Stimulated activated CD4-positive, alpha-beta T cell treated with anti-CD3 and anti-CD28 coated beads, Interleukin-4, amount 100 ng/mL, for 4 hours (primary cell): ENCODE data around the gene KDM1B.
"Not testable (repeated sequence)": the region's sequence is repeated elsewhere in the genome, so short reads cannot be mapped to it uniquely, and the experiment has no call there.

Experiments used
- DNase-seq, 2 experiments: peaks; one replicate each; pipeline ENCODE4 v3.0.0-alpha.2; 2020

KDM1B gene

DNA sequence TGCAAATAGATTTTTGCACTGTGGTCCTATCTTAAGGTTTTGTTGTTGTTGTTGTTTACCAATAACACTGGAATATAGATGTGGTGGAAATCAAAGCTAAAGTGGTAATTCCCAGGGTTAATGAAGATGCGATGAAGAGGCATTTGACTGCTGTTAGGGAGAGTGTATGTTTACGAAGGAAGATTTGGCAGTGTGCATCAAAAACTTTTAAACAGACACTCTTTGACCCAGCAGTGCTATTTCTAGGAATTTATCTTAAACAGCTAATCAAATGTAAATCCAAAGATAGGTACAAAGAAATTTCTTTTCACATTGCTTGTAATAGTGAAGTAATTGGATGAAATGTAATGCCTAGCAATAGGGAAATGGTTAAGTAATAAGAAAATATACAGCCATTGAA is 34.0 kb downstream of the KDM1B start:
- no peak for DNase-seq

DNA sequence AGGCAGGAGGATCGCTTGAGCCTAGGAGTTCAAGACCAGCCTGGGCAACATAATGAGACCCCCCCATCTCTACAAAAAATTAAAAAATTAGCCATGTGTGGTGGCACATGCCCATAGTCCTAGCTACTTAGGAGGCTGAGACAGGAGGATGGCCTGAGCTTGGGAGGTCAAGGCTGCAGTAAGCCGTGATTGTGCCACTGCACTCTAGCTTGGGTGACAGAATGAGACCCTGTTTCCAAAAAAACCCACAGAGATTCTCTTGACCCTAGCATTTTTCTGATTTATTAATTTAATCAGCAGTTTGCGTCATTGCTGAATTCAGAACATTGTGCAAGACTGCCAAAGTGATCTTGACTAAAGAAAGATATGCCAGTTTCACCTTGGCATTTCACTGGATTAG is 36.8 kb downstream of the KDM1B start:
- DNase-seq: no peak

GRCh38 chr6:18203786-18204185 is 48.6 kb downstream of the KDM1B start:
- DNase-seq: no peak

DNA sequence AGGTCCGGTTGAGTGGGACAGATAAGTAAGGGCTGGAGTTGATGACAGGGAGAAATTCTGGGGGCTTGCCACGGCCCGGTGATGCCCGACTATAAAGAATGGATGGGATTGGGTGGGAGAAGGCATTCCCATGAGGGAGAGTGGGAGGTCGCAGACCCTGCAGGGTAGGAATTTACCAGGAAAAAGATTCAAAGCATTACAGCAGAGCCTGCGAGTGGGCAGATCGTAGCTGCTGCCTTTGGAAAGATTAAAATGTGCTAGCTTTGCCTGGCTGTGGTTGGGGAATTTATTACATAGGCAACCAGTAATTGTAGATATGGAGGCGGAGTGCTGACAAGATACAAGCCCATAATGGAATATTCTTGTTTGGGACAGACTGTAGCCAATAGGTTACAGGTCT is 49.5 kb downstream of the KDM1B start:
- DNase-seq: no peak

DNA sequence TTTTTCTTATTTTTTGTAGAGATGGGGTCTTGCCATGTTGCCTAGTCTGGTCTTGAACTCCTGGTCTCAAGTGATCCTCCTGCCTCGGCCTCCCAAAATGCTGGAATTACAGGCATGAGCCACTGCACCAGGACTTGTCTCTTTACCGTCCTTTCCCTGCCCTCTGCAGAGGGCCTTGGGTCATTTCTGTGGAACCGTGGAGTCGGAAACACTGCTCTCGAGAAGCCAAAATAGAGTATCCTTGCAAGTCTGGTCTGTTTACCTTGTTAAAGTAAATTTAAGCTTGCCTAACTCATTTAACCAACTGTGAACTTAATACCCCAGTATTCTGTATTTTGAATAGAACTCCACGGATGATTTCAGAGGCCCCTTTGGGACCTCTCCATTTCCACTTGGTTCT is 51.4 kb downstream of the KDM1B start:
- no peak for DNase-seq

DNA sequence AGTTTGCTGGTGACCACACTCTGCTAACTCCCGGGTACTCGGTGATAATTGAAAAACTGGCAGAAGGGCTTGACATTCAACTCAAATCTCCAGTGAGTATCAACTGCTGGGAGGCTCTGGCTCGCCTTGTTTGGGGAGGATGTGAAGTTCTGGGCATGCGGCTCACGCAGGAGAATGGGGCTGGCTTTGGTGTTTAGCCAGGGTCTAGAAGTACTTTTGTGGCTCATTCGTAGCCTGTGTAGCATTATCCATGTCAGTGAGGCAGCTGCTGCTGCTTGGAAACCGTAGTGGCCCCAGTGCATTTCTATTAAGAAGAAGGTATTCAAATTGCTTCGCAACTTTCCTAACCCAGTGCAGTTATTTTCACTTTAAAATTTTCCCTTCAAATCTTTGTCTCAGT is 52.2 kb downstream of the KDM1B start:
- no peak for DNase-seq

DNA sequence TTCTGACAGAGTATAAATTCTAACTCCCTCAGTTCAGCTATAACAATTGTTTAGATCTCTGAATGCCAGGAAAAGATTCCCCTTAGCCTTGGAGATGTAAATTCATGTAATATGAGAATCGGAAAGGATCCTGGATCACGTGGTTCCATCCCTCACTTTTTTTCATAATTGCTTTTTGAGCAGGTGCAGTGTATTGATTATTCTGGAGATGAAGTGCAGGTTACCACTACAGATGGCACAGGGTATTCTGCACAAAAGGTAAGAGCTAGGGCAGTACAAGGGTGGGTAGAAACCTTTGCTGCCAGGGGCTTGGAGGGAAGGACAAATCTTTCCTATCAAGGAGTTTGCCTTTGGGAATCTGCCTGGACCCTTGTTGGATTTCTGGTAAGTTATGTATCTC is 52.7 kb downstream of the KDM1B start:
- no peak for DNase-seq

- not testable (repeated sequence) for DNase-seq
Measured at GRCh38 chr6:18208778-18209177, 53.6 kb downstream of the KDM1B start.

DNA sequence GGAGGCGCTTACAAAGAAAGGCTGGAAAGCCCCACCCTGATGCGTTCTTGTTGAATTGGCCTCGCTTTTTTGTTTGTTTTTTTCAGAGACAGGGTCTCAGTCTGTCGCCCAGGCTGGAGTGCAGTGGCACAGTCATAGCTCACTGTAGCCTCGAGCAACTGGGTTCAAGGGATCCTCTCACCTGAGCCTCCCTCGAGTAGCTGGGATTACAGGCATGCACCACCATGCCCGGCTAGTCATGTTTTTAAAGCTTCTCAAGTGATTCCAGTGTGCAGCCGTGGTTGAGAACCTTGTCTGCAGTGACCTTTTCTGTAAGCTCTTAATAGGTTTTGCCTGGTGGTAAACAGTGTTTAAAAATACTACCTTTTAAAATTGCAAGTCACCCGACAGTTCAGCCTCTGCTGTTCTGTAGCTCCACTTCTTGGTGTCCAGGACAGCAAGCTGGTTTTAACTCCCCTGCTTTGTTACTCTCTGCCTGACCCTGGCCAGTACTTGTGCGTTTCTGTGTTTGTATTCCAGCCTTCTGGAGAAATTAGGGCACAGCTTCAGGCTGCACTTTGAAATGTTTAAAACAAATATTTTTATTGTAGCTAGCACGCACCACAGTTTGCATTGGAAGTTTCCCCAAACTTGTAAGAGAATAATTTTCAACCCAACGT is 54.4 kb downstream of the KDM1B start:
- no peak for DNase-seq

DNA sequence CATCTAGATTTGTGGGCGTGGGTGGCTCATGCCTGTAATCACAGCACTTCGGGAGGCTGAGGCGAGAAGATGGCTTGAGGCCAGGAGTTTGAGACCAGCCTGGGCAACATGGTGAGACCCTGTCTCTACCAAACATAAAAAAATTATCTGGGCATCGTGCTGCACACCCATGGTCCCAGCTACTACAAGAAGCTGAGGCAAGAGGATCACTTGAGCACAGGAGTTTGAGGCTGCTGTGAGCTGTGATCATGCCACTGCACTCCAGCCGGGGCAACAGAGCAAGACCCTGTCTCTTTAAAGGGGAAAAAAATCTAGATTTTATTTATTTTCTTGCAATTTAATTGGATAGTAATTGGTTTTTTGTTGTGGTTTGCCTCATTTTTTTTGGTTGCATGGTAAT is 55.5 kb downstream of the KDM1B start:
- no peak for DNase-seq

DNA sequence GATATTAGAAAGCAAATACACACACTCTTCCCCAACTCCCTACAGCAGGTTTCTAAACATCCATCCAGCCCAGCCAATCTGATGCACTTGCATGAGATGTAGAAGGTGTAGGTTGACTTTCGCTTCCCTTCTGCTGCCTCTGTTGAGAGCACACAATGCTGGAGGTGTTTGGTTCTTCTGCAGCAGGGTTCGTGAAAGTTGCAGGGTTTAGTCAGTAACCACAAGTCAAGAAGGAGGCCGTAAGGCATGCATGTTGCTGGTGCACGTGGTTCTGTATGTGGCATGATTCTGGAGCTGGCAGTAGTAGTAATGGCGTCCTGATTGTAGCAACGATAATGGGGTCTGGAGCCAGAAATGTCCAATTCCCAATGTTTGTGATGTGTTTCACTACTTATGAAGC is 56.1 kb downstream of the KDM1B start:
- no peak for DNase-seq

GRCh38 chr6:18212231-18212630 is 57.0 kb downstream of the KDM1B start:
- DNase-seq: no peak

- DNase-seq: no peak
Measured at GRCh38 chr6:18213439-18213838, 58.2 kb downstream of the KDM1B start.

- no peak for DNase-seq
Measured at GRCh38 chr6:18214003-18214402, 58.8 kb downstream of the KDM1B start.

DNA sequence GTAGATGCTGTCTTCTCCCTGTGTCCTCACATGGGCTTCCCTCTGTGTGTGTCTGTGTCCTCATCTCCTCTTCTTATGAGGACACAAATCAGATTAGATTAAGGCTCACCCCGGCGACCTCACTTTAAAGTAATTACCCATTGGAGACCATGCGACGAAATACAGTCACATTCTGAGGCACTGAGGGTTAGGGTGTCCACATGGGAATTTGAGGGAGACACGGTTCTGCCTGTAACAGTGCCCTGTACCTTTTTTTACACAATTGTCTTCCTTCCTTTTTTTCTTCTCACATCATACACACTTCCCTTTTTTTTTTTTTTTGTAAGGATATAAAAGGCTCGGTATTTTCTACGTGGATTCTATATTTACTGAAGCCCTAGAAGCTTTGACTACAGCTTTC is 60.2 kb downstream of the KDM1B start:
- no peak for DNase-seq

GRCh38 chr6:18216411-18216810 is 61.2 kb downstream of the KDM1B start:
- no peak for DNase-seq

- no peak for DNase-seq
Measured at GRCh38 chr6:18218233-18218632, 63.0 kb downstream of the KDM1B start.

- no peak for DNase-seq
Measured at GRCh38 chr6:18219591-18219990, 64.4 kb downstream of the KDM1B start.

DNA sequence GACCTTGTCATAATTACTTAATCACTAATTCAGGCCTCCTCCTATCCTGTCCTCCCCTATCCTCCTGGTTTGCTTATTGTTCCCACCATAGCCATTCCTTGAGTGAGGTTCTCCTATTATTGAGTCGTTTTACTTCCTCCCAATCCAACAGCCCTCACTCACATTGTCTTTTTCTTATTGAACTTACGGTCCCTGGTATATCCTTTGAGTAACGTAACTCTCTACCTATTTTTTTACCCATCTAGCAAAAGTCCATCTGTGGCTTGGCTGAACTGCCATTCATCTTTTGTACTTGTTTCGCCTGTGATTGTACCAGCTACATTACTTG is 66.0 kb downstream of the KDM1B start:
- no peak for DNase-seq

GRCh38 chr6:18226451-18227105 is 71.4 kb downstream of the KDM1B start:
- not testable (repeated sequence) for DNase-seq

DNA sequence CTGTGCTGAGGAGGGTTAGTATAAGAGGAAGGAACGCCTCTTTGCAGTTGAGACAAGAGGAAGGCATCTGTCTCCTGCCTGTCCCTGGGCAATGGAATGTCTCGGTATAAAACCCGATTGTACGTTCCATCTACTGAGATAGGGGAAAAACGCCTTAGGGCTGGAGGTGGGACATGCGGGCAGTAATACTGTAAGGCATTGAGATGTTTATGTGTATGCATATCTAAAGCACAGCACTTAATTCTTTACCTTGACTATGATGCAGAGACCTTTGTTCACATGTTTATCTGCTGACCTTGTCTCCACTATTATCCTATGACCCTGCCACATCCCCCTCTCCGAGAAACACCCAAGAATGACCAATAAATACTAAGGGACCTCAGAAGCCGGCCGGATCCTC is 71.9 kb downstream of the KDM1B start:
- not testable (repeated sequence) for DNase-seq

DNA sequence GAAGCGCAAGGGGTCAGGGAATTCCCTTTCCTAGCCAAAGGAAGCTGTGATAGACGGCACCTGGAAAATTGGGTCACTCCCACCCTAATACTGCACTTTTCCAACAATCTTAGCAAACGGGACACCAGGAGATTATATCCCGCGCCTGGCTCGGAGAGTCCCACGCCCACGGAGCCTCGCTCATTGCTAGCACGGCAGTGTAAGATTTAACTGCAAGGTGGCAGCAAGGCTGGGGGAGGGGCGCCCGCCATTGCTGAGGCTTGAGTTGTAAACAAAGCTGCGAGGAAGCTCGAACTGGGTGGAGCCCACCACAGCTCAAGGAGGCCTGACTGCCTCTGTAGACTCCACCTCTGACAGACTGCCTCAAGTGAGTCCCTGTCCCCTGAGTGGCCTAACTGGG is 73.4 kb downstream of the KDM1B start:
- not testable (repeated sequence) for DNase-seq

GRCh38 chr6:18231856-18232255 is 76.6 kb downstream of the KDM1B start:
- DNase-seq: not testable (repeated sequence)

- not testable (repeated sequence) for DNase-seq
Measured at GRCh38 chr6:18233770-18234169, 78.5 kb downstream of the KDM1B start.

DNA sequence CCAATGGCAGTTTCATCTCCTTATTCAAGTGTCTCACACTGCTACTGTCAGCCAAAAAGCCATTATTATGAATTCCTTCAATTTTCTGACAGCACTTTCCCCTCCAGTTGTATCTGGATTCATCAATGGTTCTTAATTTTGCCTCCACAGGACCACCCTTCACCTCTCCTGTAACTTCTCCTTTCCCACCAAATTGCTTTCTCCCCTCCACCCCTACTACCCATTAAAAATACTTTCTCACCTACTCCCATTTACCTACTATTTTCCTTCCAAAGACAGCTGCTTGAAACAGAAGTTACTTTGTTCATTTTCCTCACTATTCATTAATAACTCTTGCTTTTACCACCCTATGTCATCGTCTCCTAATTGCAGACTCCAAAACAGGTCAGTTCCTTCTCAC is 79.3 kb downstream of the KDM1B start:
- DNase-seq: no peak
